SK-N-DZ (cell line): ENCODE measurements around the gene KCNF1.

ENCODE experiments used
- DNase-seq: peaks from one replicate; pipeline ENCODE4 v3.0.0-alpha.2; 2015; ENCODE audit warnings: low spot score

The KCNF1 gene

DNA sequence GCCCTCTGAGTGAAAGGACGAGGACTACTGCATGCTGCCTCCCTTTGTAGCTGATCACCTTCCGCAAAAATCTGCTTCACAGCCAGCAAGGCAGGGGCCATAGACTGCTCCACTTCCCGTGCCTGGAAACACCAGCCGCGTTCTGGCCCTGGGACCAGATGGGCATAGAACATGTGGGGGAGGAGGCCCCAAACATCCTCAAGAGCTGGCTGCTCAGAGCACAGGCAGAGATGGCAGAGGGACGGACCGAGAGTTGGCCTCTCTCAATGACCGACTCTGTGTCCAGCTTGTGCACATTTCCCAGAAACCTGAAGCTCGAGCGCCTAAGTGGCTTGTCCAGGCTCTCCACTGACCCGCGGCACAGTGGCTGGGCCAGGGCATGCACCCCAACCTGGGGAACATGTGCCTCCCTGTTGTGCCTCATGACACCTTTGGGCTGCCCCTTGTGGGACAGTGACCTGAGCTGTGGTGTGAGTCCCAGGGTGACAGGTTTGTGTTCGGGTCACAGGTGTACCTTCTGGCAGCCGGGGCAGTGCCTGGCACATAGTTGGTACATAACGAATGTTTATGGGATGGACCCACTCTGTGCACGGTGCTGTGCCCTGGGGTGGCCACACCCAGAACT is 9.1 kb downstream of the KCNF1 start:
- no peak for DNase-seq

- no peak for DNase-seq
Measured at GRCh38 chr2:10921525-10921924, 9.8 kb downstream of the KCNF1 start.

GRCh38 chr2:10922307-10923007 is 10.7 kb downstream of the KCNF1 start:
- no peak for DNase-seq

- no peak for DNase-seq
Measured at GRCh38 chr2:10923008-10923375, 11.3 kb downstream of the KCNF1 start.

DNA sequence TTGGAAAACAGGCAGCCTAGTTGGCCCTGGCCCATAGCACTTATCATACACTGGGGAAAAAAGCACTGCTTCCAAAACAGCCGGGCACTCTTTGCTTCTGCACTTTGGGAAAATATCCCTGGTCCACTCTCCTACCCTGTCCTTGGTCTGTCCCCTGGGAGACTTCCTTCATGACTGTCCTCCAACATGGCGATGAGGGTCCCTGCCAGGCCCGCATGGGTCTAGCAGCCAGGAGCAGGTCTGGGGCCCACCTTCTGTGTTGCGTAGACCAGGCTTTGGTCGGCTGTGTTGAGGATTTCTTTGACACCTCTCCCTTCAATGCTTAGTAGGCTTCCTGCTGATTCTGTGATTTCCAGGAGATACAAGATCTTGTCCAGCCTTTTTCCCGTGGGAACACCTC is 12.2 kb downstream of the KCNF1 start:
- DNase-seq, result no peak

DNA sequence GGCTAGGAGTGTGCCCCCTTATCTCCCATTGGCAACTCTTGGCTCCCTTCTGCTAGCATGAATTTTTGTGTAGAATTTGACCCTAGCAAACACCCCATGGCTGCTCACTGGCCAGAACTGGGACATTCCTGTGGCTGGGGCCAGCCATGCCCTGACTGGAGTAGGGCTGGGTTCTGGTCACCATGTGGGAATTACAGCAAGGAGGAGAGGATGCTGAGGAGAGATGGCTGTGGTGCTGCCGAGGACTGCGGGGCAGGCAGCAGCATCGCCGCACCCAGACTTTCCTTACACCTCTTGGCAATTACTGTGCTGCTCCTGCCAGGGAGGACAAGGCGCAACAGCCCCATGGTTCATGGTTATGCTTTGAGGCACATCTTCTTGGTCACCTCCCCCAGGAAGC is 12.7 kb downstream of the KCNF1 start:
- no peak for DNase-seq

DNA sequence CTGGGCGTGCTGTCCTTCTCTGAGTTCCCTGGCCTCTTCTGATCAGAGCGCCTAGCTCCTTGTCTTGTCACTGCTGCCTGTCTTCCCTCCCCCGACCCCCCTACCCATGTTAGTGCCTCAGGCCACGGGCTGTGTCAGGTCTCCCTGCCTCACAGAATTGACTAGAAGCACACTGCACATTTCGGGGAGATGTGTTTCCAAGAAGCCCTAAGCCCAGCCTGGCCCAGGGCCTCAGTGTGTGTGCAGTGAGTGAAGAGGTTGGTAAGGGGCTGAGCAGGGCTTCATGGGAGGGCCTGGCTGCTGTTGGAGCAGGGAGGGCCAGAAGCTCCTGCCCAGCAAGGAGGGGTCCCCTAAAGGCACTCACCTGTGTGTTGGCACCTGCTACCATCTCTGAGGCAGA is 13.1 kb downstream of the KCNF1 start:
- no peak for DNase-seq

DNA sequence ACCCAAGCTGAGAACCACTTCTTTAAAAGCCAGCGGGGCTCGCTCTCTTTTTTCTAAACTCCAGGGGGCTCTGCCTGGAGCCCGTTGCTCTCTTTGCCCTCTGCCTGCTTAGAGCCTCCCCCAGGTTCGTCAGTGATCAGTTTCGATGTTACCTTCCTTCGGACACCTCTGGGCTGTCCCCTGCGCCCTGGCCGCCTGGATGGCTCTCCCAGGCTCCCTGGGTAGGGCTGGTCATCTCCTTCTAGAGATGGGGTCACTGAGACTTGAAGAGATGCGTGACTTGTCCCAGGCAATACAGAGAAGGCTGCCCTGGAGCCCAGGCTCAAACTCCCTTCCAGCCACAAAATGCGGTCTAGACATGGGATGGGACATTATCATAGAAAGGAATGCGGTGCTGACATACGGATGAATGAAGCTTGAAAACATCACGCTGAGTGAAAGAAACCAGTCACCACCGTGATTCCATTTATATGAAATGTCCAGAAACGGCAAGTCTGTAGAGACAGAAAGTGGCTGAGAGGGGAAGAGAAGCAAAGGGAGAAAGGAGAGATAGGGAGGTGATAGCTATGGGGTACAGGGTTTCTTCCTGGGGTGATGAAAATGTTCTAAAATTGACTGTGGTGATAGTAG is 14.6 kb downstream of the KCNF1 start:
- DNase-seq, result no peak

DNA sequence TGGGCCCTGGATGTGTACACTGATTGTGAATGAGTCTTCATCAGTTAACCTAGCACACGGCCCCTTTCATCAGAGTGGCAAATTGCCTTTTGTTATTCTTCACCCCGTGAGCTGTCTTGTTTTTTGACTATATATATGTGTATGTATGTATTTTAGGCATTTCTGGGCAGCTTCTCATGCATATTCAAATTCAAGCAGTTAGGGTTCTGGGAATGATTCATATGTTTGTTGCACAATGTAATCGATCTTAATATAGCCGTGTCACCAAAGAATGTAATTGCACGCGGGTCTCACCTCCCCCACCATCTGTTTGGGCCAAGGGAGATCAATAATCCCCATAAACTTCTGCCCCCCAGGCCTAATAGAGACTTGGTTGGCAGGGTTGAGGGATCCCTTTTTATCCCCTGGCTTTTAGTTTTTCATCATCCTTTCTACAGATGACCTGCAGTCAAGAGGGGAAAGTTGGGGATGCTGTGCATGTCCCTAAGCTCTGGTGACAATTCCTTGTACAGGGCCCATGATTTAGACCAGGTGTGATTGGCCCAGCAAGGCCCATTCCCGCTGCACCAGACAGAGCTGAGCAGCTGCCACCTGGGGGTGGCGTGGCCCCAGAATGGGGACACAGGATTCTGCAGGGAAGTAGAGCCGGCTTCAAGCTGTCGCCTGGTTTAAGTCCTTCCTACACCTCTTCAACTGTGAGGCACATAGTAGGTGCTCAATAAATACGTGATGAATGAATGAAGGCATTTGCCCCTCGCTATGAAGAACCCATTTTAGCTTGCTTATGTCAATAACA is 19.2 kb downstream of the KCNF1 start:
- DNase-seq, result no peak

DNA sequence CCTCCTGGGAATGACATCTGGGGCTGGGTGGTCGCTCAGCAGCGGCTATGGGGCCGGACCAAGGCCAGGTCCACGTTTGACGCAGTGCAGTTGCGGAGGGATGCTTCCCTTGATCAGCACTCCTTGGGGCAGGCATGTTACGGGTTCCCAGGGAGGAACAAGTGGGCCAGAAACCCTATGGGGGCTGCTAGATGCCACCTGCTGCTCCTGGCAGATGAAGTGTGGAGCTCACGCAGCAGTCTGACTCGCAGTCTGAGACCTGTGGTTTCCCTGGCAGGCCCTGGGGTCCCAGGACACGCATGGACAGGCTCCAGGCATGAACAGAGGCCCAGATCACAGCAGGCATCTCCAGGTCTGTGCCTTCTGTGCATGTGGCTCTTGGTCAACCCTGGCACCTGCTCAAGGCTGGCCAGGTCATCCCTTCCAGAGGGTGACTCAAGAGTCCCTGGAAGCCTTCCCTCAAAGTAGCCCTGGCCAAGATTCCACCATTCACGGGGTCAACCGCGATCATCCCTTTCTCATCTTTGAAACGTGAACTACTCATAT is 20.0 kb downstream of the KCNF1 start:
- no peak for DNase-seq

DNA sequence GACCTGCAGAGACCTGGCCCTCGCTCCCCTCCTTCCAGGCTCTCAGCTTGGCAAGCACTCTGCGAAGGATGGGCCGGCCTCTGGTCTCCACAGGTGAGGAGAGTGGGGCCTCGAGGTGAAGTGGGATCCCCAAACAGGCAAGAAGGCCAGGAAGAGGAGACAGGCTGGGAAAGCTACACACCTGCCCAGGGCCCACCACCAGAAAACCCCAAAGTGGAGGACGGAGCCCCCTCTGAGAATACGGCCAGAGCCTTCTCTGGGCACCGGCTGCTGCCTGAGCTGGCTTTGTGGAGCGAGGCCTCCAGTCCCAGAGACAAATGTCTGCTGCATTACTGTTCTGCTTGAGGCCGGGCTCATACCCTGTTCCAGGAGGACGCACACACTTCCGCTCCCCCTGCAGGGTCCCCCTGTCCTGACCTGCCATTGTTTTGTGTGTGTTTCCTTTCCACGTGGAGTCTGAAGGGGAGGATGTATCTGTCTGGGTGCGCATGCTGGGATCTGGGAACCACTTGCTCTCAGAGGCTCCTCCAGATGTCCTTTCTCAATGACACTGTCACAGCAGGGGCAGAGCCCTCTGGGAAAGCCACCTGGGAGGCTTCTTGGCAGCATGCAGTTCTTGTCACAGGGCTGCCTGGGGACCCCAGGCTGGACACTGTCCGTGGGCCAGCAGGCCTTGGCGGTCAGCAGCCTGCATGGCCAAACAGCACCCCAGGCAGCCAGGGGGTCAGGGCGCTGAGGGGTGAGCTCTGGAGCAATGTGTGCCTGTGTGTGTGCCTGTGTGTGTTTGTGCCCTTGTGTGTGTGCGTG is 20.8 kb downstream of the KCNF1 start:
- DNase-seq, result no peak

GRCh38 chr2:10933700-10934225 is 22.0 kb downstream of the KCNF1 start:
- no peak for DNase-seq

DNA sequence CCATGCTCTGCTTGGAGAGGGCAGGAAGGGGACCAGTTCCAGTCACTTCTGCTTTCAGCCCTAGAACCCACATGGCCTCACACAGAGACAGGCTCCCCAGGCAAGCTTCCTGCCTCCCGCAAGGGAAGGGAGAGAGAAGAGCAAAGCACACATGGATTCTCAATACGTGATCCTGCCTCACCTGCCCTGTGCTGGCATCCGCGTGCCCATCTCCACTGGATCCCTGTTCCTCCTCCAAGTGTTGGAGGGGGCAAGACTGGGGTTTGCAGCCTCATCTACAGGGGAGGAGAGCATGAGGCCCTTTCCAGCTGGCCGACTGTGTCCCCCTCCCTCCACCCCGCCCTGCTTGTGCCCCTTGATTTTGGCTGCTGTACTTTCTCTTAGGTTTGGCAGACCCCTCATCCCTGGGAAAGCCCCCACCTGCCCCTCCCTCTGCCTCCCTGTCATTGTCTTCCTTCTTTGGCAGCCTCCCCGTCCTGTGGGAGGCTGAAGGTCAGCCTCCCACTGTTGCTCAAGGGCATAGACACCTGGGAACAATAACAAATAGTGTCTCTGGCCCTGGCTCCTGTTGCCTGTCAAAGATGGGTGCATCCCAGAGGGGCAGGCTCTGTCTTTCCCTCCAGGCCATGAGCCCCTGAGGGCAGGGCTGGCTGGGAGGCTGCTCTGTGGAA is 22.7 kb downstream of the KCNF1 start:
- DNase-seq, result no peak

DNA sequence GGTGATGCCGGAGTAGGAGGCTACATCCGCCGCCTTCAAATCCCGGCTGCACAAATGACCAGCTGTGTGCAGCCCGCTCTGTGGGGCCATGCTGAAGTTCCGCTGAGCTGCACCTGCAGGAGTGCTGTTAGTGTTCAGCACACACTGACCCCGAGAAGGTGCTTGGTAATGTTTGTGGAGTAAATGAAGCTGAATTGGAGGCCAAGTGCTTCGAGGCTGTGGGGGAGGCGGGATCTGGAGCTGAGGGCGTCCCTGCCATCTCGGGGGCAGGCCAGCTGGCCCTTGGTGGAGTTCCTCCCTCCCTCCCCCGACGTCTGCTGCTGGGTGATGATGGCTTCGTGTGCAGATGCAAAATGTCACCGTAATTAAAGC is 23.2 kb downstream of the KCNF1 start:
- no peak for DNase-seq

DNA sequence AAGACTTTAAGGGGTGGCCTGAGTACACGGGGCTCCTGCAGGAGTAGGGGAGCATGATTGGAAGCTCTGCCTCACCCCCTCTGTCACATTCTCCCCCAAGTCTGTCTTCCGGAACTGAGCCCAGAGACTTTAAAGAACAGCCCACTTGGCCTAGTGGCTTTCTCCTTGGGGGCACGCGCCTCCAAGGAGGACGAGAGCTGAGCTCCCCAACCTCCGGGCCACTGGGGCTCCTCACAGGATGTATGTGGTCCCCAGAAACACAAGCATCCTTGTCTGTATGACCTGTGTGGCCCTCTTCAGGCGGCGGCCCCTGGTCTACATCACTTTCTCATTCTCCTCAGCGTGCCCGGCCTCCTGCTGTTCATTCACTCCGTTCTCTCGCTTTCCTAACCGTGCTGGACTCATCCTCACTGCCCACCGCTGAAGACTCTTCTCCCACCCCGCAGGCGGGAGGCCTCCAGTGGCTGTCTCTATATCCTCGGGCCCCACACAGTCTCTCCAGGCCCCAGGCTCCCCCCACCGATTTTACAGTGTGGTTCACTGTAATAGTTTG is 23.7 kb downstream of the KCNF1 start:
- DNase-seq, result no peak

GRCh38 chr2:10935953-10936942 is 24.5 kb downstream of the KCNF1 start:
- DNase-seq, result no peak

DNA sequence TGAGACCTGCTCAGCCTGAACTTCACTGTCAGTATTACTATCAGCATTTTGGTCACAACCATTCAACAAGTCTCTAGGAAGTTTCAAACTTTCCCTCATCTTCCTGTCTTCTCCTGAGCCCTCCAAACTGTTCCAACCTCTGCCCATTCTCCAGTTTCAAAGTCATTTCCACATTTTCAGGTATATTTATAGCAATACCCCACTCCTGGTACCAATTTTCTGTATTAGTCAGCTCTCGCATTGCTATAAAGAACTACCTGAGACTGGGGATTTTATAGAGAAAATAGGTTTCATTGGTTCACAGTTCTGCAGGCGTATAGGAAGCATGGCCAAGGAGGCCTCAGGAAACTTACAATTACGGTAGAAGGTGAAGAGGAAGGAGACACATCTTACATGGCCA is 27.3 kb downstream of the KCNF1 start:
- DNase-seq, result no peak

DNA sequence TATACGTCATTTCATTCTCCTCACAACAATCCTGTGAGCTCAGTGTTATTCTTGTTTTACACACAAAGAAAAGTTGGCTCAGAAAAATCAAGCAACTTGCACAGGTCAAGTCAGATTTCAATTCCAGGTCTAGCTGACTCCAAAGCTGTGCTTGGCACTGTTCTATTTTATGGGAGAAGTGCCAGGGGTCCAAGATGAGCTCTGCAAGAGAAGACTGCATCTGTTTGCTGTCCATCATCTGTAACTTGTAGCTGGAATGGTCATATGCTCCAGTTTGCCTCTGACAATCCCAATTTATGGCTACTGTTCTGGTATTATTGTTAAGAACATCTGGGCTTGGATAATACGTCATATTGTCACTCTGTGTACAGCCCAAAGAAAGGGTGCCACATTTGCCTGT is 28.9 kb downstream of the KCNF1 start:
- no peak for DNase-seq

DNA sequence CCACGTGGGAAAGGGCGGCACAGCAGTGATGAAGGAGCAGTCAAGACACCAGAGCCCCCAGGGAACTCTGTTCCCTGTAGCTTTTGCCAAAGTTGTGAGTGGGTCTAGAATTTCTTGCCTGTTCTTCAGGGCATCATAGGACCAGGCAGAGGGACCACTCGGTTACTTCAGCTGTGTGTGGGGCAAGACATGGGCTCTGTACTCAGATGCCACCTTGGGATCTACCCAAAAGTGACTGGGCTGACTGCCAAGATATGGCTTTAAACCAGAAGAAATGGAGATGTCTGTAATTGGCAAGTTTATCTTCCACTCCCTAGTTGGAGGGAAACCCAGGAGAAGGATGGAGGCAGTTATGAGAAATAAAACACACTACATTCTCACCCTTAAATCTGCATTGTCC is 29.6 kb downstream of the KCNF1 start:
- no peak for DNase-seq
